22Rv1 (cell line): Measurements from ENCODE around the gene CRB3.

Experiments
- CTCF ChIP-seq: fragments of 450-650 bp; IDR thresholded peaks from 2 replicates; pipeline ENCODE4 v1.5.1; 2017; ENCODE audit warnings: mild to moderate bottlenecking
- ZFX ChIP-seq: fragments of 450-650 bp; IDR thresholded peaks from 2 replicates; pipeline ENCODE4 v1.6.1; 2017; ENCODE audit warnings: antibody characterized with exemption, borderline replicate concordance

DNA sequence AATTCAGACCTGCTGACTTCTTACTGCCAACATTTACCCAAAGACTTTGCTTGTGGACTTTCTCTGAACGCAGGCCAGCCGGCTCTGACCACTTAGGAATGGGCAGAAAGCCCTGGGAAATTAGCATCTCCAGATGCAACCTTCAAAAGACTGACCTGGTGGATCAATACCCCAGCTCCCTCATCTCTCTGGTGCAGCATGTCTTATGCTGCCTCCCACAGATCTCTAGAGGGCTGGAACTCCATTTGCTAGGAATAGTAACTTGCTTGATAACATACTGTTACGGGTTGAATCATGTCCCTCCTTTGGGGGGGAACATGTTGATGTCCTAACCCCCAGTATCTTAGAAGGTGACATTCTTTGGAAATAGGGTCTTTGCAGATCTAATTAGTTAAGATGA is 17.6 kb upstream of the CRB3 start:
- TF ChIP-seq CTCF = no peak
- no peak for TF ChIP-seq ZFX
